GM18907 (cell line): ENCODE measurements around the gene SQSTM1.
"Not testable (repeated sequence)": the region's sequence is repeated elsewhere in the genome, so short reads cannot be mapped to it uniquely, and the experiment has no call there.

Experiments
- ATAC-seq: cut with Tn5 transposase; IDR thresholded peaks from one replicate; pipeline ENCODE4 v1.9.1; 2021; ENCODE audit warnings: mild to moderate bottlenecking, moderate library complexity; ENCODE audit not compliant: unreplicated experiment

The SQSTM1 gene

GRCh38 chr5:179820483-179821297, at the start of gene SQSTM1:
Gene SQSTM1 (plus strand): TSS chr5:179820905. CDS start chr5:179820937, 32 bp downstream.
- ATAC-seq = peak; percentile 43

- ATAC-seq = no peak
Measured at GRCh38 chr5:179771311-179771895, 49.3 kb upstream of the SQSTM1 start.

- no peak for ATAC-seq
Measured at GRCh38 chr5:179772351-179772750, 48.4 kb upstream of the SQSTM1 start.

- ATAC-seq = no peak
Measured at GRCh38 chr5:179773686-179774040, 47.0 kb upstream of the SQSTM1 start.

- no peak for ATAC-seq
Measured at GRCh38 chr5:179774442-179774841, 46.3 kb upstream of the SQSTM1 start.

GRCh38 chr5:179776411-179776938, 44.2 kb upstream of the SQSTM1 start:
- ATAC-seq = no peak

- ATAC-seq = no peak
Measured at GRCh38 chr5:179777456-179777855, 43.2 kb upstream of the SQSTM1 start.

GRCh38 chr5:179777909-179778308, 42.8 kb upstream of the SQSTM1 start:
- ATAC-seq = no peak

- no peak for ATAC-seq
Measured at GRCh38 chr5:179778591-179778990, 42.1 kb upstream of the SQSTM1 start.

- no peak for ATAC-seq
Measured at GRCh38 chr5:179779826-179780225, 40.9 kb upstream of the SQSTM1 start.

- ATAC-seq = no peak
Measured at GRCh38 chr5:179780362-179780761, 40.3 kb upstream of the SQSTM1 start.

- no peak for ATAC-seq
Measured at GRCh38 chr5:179781846-179782245, 38.9 kb upstream of the SQSTM1 start.

GRCh38 chr5:179783128-179783527, 37.6 kb upstream of the SQSTM1 start:
- ATAC-seq = no peak

- ATAC-seq = no peak
Measured at GRCh38 chr5:179786861-179787260, 33.8 kb upstream of the SQSTM1 start.

GRCh38 chr5:179788193-179788854, 32.4 kb upstream of the SQSTM1 start:
- no peak for ATAC-seq

- ATAC-seq = not testable (repeated sequence)
Measured at GRCh38 chr5:179789278-179789677, 31.4 kb upstream of the SQSTM1 start.

- ATAC-seq = no peak
Measured at GRCh38 chr5:179791881-179792611, 28.7 kb upstream of the SQSTM1 start.

GRCh38 chr5:179792612-179793467, 27.9 kb upstream of the SQSTM1 start:
- no peak for ATAC-seq

- ATAC-seq = no peak
Measured at GRCh38 chr5:179793468-179794139, 27.1 kb upstream of the SQSTM1 start, which contains the start of gene LTC4S. Gene LTC4S (plus strand): TSS chr5:179793986. CDS start chr5:179794081, 95 bp downstream.
